Ishikawa (cell line): ENCODE data around the gene ARHGAP22.

Source experiments
- CEBPB ChIP-seq: IDR thresholded peaks from 2 replicates; pipeline ENCODE4 v1.6.1; 2012
- CREB1 ChIP-seq: IDR thresholded peaks from 2 replicates; pipeline ENCODE4 v1.6.1; 2012; ENCODE audit warnings: low read depth
- EGR1 ChIP-seq: IDR thresholded peaks from 2 replicates; pipeline ENCODE4 v1.6.1; 2012
- EP300 ChIP-seq: IDR thresholded peaks from 2 replicates; pipeline ENCODE4 v1.6.1; 2012; ENCODE audit warnings: borderline replicate concordance
- FOXM1 ChIP-seq: IDR thresholded peaks from 2 replicates; pipeline ENCODE4 v1.6.1; 2012; ENCODE audit warnings: low read depth, borderline replicate concordance
- MAX ChIP-seq: IDR thresholded peaks from 2 replicates; pipeline ENCODE4 v1.6.1; 2012
- NFIC ChIP-seq: IDR thresholded peaks from 2 replicates; pipeline ENCODE4 v1.6.1; 2012
- RAD21 ChIP-seq: IDR thresholded peaks from 2 replicates; pipeline ENCODE4 v1.6.1; 2012; ENCODE audit warnings: low read depth
- REST ChIP-seq: IDR thresholded peaks from 2 replicates; pipeline ENCODE4 v1.6.1; 2012; ENCODE audit warnings: low read depth, mild to moderate bottlenecking
- TAF1 ChIP-seq: IDR thresholded peaks from 2 replicates; pipeline ENCODE4 v1.6.1; 2012; ENCODE audit warnings: low read depth, mild to moderate bottlenecking
- TCF12 ChIP-seq: IDR thresholded peaks from 2 replicates; pipeline ENCODE4 v1.6.1; 2012; ENCODE audit warnings: low read depth
- TEAD4 ChIP-seq: IDR thresholded peaks from 2 replicates; pipeline ENCODE4 v1.6.1; 2012
- USF1 ChIP-seq: IDR thresholded peaks from 2 replicates; pipeline ENCODE4 v1.6.1; 2012
- YY1 ChIP-seq: IDR thresholded peaks from 2 replicates; pipeline ENCODE4 v1.6.1; 2012; ENCODE audit warnings: low read depth
- ZBTB7A ChIP-seq: IDR thresholded peaks from 2 replicates; pipeline ENCODE4 v1.6.1; 2012; ENCODE audit warnings: low read depth

ARHGAP22 gene

DNA sequence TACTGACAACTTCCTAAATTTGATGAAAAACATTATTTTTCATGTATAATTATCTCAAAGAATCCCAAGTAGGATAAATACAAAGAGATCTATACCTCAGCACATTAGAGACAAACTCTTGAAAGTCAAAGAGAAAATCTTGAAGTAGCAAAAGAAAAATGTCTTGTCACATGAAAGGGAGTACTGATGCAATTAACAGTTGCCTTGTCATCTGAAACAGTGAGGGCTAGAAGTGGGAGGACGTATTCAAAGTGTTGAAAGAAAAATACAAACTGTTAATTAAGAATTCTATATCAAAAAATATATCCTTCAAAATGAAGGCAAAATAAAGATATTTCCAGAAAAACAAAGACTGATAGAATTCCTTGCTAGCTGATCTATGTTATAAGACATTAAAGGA is 35.5 kb upstream of the ARHGAP22 start:
- no peak for TF ChIP-seq EGR1

DNA sequence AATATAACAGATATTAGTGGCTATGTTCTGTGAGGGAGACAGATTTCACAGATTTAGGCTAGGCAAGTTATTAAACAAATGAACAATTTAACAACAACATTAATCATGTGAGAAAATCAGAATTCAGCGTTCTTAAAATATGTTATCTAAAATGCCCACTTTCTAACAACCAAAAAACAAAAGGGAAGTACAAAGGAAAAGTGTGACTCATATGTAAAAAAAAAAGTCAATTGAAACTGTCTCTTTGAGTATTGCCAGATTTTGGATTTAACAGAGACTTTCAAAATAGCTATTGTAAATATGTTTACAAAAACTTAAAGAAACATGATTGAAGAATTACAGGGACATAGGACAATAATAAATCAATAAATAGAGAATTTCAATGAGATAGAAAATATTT is 34.8 kb upstream of the ARHGAP22 start:
- no peak for TF ChIP-seq EGR1
- no peak for TF ChIP-seq NFIC
- TF ChIP-seq TEAD4: no peak

DNA sequence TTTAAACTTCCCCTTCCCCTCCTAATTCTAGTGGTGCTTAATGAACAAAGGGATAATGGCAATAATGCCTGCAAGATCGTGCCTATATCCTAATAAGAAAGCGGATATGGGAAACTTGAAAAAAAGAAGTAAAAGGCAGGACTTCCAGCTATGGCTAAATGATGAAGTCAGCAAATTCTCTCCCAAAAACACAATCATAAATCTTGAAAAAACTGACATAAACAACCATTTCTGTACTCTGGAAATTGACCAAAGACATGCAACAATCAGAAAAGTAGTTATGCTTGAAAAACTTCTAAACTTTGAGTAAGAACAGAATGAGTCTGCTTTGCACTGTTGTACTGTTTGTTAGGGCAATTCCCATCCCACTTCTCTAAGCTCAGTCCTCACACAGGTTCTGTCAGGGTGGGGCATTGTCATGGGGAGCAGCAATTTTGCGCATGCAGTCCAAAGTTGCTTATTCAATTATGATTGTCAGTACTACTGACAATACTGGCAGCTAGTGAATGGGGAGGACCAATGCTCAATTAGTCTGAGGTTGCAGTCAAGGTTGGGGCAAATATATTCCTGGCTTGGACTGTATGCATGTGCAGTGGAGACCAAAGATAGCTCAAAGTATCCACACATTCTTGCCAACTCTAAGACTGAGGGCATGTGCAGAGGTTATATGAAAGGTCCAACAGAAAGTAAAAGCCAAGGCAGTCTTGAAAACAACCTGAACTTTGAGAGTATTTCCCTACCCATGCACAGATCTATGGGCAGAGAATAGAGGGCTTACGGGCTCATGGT is 34.1 kb upstream of the ARHGAP22 start:
- TF ChIP-seq ZBTB7A (no peak), FOXM1 (no peak), USF1 (no peak), NFIC (no peak), CEBPB (no peak), REST (no peak), MAX (no peak), YY1 (no peak), RAD21 (no peak), CREB1 (no peak), TAF1 (no peak), TEAD4 (no peak), EP300 (no peak), TCF12 (no peak), EGR1 (no peak)

DNA sequence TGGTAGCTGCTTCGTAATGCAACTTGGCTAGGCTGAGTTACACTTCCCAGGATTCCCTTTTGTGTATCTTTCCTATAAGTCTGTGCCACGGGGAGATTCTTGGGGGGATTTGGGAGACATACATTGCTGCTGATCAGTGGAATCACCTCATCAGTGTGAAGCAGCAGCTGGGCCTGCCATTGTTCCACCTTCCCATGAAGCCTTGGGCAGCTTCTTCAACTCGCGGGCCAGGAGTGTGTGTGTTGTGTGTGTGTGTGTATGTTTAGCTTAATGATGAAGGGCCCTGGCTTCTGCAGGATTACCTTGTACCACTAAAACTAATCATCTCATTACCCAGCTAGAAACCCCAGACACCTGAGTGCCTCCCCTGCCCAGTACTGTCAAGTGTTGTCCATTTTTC is 33.3 kb upstream of the ARHGAP22 start:
- TF ChIP-seq FOXM1 (no peak), CEBPB (no peak), RAD21 (no peak), USF1 (no peak), NFIC (no peak), YY1 (no peak), EGR1 (no peak), REST (no peak), MAX (no peak), TAF1 (no peak), EP300 (no peak), ZBTB7A (no peak)

- TF ChIP-seq REST (no peak), TCF12 (no peak), MAX (no peak), ZBTB7A (no peak), CEBPB (no peak), EP300 (no peak), RAD21 (no peak), YY1 (no peak), NFIC (no peak)
Observed at GRCh38 chr10:48636901-48637300, 32.0 kb upstream of the ARHGAP22 start.
